GM21717 (cell line): ENCODE results near the gene LAD1.

Source experiments
- ATAC-seq: cut with Tn5 transposase; IDR thresholded peaks from one replicate; pipeline ENCODE4 v1.9.1; 2021; ENCODE audit warnings: mild to moderate bottlenecking, moderate library complexity; ENCODE audit not compliant: unreplicated experiment

The LAD1 gene

DNA sequence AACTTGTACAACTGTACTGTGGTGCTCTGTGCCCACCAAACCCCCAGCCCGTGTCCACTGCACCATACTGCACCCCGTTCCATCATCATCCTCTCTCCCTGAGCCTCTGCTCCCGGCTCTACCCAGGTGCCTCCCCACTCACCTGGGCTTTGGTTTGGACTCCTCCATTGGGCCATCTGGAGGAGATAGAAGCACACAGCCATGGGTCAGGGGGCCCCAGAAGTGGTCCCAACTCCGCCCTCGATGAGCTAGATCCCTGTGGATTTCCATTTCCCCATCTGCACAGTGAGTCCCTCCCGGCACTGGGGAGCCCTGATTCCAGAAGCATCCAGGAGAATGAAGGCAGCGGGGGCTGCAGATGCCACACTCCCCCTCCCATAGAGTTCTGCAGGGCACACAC lies 32.4 kb downstream of the LAD1 start:
- no peak for ATAC-seq

DNA sequence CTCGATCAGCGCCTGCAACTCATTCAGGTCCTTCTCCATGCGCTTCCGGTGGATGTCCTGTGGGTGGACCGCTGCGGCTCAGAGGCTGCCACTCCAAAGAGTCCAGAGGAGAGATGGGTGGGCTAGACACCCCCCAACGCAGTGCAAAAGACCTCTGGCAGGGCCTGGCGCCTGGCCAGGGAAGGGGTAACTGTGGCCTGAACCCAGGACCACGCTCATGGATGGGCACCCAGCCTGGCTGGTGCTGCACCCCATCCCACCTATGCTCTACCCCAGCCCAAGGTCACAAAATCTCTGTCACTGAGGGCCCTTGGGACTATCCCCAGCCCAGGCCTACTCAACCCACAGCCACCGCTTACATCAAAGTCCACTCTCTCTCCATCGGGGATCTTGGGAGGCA lies 33.9 kb downstream of the LAD1 start:
- no peak for ATAC-seq

DNA sequence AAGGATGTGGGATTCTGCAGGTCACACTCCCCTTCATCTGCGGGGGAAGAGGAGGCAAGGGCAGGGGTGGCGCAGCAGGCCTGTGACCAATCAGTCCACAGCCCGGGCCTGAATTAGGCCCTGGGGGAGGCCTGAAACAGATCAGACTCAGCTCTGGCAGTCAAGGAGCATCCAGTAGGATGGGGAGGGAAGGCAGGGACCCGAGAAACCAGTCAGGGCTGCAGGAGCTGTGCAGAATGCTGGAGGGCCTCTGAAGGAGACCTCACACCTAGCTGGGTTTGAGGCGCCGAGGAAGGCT lies 34.4 kb downstream of the LAD1 start:
- ATAC-seq = no peak

DNA sequence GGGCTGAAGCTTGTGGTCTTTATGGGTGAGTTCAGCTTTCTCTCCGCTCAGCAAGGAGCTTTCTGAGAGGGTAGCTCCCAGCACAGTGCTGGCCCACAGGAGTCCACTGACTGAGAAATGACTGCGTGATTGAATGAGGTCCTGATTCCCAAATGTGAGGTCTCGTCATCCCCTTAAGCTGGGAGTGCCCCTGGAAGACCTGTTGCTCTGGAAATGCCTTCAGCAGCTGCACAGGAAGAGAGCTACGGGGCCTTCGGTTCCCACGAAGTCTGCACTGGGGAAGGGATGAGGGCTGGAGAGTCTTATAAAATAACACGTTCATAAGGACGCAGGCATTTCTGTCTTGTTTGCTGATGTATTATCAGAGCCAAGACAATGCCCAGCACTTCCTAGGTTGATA lies 35.7 kb downstream of the LAD1 start:
- ATAC-seq = no peak

DNA sequence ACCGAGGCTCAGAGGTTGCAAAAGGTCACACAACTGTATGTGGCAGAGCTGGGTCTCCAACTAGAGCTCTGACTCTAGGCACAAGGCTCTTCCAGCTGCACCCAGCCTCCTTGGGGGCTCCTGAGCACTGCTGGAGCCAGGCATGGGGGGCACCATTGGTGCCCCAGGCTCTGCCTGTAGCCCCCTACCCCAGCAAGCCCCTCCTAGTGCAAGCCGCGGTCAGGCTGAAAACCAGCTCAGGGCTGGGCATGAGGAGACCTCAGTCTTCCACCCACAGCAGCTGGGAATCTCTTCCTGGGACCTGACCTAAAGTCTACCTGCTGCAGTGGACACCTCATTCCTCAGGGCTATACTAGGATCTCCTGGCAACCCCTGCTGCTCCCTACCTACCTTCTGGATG lies 36.2 kb downstream of the LAD1 start:
- no peak for ATAC-seq

DNA sequence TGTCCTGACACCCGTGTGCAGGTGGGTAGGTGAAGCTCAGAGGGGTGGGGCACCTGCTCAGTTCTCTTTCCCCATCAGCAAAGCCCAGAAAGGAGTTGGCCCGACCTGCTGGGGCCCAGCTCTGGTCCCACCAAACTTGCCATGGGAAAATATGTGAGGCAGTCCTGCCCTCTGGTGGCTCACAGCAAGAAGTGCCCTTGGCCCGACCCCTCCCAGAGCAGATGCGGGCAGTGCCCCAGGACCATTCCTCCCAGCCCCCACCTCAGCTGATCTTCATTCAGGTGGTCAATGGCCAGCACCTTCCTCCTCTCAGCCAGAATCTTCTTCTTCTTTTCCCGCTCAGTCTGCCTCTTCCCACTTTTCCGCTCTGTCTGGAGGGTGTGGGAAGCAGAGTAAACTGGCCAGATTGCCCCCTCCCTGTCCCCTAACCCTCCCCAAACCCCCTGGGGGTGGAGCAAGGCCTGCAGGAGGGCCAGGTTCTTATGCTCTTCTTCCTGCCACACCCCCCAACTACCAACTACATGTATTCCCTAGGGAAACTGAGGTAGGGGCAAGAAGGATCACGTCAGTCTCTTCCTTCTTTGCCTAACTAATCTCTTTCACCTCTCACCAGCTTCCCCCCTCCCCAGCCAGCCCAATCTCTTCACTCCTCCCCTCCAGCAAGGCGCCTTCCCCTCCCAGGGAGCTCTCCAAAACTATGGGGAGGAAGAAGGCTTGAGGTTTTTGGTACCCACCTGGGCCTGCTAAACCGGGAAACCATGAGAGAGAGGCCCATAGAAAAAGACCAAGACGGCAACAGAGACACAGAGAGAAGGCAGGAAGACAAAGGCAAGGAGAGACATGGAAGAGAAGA lies 37.2 kb downstream of the LAD1 start:
- no peak for ATAC-seq

DNA sequence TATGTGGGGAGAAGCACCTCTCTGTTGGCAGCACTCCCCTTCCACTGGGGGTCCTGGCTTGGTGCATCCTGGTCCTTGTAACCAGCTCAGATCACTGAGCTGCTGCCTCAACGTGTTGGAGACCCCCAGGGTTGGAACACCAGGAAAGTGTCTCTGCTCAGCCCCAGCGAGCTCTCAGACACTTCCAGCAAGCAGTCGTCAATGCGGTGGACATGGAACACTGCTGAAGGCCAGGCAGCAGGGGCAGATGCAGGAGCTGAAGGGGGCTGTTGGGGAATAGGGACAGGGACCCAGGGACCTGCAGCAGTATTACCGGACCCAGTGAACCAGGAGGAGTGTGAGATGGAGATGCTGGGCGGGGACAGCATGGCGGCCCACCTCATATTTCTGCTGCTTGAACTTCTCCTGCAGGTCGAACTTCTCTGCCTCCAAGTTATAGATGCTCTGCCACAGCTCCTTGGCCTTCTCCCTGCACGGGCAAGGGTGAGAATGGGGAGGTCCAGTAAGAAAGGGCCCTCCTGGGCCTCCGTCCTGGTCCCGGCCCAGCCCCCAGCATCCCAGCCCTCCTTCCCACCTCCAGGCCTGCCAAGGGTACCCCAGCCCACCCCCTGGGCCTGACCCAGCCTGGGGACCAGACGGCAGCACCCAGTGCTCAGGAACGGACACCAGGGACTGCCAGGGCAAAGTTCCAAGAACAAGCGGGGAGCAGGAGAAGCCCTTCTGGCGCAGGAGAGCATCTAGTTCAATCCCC lies 38.0 kb downstream of the LAD1 start:
- ATAC-seq = no peak

DNA sequence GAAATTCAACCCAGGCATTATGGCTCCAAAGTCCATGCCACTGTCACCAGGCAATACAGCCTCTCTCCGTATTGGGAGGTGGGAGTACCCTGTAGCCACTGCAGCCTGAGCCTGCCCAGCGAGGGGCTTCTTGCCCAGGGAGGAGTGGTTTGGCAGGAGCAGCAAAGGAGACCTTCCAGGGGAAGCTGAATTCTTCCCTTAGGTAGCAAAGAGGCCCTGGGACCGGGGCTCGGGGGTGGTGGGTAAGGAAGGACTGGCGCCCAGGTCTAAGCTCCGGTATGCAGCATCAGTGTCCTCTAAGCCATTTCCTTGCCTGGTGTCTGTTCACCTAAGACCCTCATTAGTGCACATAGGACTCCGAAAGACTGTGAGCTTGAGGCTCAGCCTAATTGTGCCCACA lies 38.6 kb downstream of the LAD1 start:
- ATAC-seq = no peak

DNA sequence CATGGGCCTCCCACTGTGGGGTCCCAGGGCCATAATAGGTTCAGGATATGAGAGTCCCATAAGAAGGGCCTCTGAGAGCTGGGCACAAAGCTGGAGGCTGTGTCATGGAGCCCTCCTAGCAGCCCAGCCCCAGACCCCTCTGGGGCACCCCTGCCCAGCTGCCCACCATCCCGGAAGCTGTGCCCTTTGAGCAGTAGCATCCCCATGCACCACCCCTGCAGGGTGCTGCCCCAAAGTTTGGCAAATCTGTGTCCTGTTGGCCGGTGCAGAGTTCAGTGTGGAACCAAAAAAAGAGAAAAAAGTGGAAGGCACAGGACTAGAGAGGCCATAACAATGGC lies 39.3 kb downstream of the LAD1 start:
- ATAC-seq = no peak

DNA sequence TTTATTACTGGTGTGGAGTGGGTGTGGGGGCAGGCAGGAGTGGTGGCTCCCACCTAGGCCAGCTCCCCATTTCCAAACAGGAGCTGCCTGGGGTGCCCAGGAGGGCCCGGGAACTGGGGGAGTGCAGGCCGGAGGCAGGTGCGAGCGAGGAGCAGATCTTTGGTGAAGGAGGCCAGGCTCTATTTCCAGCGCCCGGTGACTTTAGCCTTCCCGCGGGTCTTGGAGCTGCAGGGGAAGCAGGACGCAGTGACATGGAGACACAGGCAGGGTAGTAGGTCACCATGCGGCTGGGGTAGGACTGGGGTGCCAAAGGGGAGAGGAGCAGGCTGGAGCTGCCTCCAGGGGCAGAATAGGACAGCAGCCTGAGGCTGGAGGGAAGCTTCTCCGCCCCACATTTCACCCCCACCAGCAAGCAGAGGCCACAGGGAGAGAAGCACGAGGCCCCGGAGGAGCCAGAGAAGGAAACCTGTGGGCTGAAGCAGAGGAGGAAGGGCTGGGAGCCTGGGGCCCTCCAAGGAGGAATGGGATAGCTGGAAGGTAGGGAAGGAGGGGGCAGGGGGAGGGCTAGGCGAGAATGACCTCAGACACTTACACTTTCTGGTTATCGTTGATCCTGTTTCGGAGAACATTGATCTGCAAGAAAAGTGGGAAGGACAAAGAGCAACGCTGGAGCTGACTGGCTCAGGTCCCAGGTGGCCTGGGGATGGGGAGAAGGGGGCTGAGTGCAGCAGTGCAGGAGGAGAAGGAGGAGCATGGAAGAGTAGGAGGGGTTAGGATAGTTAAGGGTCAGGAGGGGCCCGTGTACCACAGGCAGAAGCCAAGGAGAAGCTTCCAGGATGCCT lies 39.9 kb downstream of the LAD1 start:
- no peak for ATAC-seq

DNA sequence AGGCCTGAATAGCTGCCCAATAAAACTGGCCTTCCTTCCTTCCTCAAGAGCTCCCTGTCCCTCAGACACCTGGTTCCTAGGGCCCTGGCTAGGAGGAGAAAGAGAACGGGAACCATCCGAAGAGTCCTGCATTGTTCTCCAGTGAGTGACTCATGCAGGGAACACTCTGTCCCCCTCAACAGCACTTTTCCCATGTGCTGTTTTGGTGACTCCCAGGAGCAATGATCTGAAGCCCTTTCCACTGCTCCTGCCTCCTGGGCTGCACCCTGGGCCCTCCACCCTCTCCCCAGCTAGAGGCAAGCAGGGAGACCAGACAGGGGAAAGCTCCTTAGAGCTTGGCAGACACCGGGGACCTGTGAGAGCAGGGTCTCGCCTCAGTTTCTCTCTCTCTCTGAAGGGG lies 40.5 kb downstream of the LAD1 start:
- no peak for ATAC-seq

DNA sequence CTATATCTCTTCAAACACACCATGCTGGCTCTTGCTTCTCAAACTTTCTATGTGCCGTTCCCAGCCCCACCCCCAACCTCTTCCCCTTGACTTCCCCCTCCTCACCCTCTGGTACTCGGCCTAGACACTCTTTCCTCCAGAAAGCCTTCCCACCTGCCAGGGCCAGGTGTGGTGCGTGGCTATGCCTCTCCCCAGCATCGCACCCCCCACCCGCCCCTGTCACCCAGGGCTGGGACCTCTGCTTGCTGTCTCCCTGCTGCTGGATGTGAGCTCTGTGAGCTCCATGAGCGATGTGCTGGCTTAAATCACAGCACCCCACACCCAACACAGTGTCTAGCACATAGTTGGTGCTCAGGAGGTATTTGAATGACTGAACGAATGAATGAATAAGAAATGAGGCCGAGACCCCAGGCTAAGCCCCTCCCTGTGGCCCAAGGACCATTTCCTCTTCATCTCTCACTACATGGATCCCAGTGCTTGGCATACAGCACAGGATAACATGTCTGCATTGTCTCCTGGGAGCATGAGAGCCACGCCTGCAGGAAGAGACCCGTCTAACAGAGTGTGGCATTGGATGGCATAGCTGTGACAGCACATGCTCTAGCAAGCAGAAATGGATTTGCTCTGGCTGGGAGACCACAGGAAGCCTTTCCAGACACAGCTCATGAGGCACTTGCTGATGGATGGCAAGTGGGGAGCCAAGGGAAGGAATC lies 41.3 kb downstream of the LAD1 start:
- no peak for ATAC-seq

DNA sequence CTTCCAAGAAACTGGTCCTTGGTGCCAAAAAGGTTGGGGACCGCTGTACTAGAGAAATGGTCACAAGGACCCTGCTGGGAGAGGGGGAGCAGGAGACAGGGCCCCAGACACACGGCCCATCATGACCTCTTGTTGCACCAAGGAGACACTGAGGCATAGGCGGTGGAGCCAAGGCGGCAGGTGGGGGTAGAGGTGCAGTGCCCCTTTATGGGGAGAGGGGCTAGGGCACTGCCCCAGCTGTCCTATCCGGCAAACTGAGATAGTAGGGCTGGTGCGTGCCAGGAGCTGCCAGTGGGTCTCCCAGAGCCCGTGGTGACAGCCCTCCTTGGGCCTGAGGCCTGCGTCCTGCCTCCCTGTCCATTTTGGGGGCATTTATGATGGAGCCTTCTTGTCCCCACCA lies 41.9 kb downstream of the LAD1 start:
- ATAC-seq = no peak

DNA sequence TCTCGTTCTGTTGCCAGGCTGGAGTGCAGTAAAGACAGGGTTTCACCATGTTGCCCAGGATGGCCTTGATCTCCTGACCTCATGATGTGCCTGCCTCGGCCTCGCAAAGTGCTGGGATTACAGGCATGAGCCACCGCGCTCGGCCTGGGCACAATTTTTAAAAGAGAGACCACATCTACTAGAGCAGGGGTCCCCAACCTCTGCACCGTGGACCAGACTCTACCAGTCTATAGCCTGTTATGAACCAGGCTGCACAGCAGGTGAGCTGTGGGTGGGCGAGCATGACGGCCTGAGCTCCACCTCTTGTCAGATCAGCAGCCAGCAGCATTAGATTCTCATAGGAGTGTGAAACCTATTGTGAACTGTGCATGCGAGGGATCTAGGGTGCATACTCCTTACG lies 42.4 kb downstream of the LAD1 start:
- ATAC-seq = no peak

DNA sequence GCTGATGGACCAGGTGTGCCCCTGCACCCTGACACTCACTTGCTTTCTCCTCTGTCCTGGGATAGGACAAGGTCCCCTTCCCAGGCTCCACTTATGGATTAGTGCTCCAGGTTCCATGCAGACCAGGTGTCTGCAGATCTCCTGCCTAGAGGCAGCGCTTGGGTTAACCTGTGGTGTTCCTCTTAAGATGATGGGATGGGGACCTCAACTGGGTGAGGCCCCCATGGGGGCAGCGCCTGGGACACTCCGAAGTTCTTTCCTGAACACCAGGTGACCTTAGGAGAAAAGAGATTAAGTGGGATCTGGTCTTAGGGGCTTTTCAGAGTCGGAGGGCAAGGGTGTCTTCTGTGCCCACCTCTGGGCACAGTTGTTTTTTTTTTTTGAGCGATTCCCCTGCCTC lies 42.9 kb downstream of the LAD1 start:
- no peak for ATAC-seq

DNA sequence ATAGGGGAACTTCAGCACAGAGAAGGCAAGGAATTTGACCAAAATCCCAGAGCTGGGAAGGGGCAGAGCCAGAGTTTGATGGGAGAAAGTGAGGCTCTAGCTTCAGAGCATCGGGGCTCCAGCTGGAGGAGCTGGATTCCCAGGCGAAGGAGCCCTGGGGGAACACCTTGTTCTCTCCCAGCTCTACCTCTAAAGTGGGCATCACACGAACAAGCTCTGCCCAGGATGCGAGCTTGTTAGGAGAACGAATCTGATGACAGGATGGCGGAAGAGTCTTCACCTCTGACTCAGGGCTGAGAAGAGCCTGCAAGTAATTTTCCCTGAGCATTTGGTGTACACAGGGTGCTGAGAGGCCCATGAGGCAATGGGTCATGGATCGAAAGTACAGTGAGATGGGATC lies 43.7 kb downstream of the LAD1 start:
- ATAC-seq = no peak

DNA sequence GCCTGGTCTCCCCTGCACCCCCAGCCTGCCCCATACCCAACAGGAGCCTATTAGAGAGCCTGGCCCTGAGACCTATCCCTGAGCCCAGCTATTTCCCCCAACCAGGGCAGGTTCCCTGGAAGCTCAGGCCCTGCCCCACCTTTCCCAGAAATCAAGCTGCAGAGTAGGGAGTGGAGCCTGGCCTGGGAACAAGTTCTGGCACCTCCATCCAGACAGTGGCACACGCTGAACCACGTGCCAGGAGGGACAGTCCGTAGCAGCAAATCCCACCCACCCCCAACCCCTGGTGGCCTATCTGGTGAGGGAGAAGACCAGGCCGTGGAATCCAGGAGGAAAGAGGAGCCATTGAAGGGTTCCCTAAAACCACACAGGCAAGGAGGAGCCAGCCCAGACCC lies 44.2 kb downstream of the LAD1 start:
- ATAC-seq = no peak

DNA sequence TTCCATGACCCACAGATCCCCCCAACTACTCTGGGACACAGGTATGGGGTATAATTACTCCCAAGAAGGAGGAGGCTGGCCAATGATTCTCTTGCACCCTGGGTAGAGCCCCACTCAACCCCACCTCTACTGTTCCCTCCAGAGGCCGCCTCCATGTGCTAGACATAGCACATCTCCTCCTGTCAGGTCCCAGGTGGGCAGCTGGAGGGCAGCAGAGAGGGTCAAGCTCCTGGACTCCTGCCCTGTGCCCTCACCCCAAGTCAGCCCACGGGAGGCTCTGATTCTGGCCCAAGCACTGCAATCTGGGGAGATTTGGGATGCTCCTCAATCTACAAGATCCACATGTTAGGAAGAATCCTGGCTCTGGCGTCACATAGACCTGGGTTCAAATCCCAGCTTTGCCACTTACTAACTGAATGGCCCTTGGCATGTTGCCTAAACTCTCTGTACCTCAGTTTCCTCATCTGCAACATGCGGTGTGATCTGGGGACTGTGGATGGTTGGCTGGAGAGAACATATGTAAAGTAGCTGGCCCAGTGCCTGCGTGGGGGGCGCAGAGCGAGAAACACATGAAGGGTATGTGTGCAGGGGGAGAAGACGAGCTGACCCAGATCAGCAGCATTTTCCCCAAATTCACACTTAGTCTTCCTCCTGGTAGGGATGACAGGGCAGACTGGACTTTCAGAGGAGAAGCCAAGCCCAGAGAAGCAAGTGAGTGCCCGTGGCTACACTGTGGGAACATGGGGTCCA lies 44.8 kb downstream of the LAD1 start:
- no peak for ATAC-seq

DNA sequence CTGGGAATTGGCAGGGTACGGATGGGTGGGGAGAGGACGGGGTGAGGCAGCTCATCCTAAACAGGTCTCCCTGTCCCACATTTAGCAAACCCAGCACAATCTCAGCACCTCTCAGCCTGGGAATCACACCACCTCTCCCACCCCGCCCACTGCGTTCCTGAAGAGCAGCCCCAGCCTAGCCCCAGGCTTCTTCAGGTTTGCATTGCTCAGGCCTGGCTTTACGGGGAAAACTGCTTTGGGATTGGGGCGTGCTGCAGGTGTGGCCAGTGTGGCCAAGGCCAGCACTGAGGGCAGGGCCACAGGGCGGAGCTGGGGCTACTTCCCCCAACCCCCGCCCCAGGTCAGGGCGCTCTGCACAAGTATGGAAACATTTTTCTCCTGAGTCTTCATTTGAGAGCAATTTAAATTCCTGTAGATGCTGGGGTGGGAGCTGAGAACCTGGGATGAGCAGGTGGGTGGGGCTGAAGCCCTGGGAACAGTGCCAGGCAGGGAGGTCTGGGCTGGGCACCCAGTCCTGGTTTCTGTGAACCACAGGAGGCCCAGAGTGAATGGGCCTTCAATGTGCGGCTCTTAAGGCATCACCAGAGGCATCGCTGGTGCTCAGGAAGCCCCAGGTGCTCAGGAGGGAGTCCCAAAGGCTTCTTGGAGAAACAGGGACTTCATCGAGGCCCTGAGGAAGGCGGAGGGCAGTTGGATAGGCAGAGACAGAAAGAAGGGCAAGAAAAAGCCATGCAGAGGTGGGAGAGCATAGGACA lies 45.8 kb downstream of the LAD1 start:
- no peak for ATAC-seq

DNA sequence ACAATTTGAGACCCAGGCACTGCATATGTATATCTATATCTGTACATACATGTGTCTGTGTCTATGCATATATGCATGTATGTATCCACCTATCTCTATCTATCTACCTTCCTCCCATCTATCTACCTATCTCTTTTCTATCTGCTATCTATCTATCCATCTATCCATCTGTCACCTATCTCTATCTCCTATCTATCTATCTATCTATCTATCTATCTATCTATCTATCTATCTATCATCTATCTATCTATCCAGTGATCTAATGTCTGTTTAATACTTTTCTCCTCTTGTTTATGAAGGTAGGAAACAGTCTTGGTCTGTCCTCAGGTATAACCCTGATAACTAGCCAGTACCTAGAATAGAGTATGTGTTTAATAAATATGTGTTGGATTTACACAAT lies 47.5 kb downstream of the LAD1 start:
- ATAC-seq = no peak
